DMS153 treated with DMSO at 0.1 percent for 48 hours (cell line): ENCODE results near the gene TNC.
"Not testable (repeated sequence)": the region's sequence is repeated elsewhere in the genome, so short reads cannot be mapped to it uniquely, and the experiment has no call there.

Experiments
- DNase-seq: peaks from one replicate; lab custom pipeline; 2025; ENCODE audit not compliant: unreplicated experiment; lab: John Stamatoyannopoulos, UW

The TNC gene

DNA sequence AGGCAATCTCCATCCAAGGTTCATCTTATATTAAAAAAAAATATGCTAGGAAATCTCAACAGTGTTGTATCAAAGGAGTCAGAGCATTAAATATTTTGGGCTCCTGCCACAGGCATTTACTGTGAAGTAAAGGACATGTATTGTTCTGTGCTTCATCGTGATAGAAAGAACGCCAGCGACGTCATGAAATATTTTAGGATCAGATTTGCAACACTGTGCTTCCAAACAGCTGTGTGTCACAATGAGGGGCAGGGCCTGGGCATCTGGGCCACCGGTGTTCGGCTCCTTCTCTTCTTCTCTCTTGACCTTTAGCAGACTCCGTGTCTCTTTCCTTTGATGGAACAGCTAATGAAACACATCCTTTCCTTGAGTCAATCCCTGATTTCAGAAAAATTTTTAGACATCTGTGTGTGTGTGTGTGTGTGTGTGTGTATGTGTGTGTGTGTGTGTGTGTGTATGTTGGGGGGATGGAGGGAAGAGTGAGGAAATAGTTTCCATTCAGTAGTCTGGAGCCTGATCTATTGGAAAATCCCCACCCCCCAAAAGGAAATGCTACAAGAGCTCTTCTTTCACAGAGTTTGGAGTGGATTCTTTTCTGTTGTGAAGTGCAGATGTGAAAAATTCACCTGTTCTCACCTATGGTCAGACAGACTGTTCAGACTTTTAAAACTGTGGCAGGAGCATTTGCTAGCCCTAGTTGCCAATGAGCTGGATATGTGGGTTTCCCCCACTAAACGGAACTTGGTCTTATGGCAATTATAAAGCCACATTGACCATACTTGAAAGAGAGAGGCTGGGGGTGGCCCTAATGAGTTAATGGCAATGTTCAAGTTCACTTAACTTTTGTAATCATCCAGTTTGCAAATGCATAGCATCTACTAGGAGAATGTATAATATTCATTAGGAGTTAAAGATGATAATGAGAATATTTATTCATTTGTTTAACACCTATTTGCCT is 18.1 kb upstream of the TNC start:
- no peak for DNase-seq

- DNase-seq, result no peak
These were observed 17.0 kb upstream of the TNC start for GRCh38 chr9:115134941-115135340.

DNA sequence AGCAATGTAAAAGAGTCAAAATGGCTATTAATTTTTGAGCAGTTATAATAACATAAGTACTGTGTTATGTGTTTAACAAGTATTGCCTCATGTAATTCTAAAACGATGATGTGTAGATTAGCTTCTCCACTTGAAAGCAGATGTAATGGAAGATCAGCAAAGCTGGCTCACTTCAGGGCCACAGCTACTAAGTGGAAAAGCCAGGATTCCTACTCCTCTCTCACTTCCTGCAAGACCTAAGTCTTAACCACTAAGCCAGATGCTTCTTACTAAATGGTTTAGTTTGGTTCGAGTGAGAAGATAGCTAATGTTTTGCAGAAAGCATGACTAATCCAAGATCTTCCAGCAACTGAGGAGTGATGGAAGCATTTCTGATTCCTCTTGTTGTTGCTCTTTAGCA is 15.7 kb upstream of the TNC start:
- no peak for DNase-seq

DNA sequence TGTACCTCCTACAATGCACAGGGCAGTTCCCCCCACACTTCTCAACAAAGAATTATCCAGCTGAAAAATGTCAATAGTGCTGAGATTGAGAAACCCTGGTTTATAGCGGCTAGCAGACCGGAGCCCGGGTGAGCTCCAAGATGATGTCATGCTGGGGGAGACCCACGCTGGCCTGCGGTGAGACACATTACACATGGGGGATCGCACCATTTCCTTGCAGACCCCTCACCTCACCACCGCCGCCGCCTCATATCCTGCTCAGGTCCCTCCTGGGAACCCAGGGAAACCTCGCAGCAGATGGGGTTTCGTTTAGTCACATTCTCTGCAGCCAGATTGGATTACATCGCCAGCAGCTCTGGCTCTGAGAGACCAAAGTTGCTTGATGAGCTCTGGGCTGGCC is 14.7 kb upstream of the TNC start:
- no peak for DNase-seq

- no peak for DNase-seq
These were observed 12.2 kb upstream of the TNC start for GRCh38 chr9:115130176-115130575.

DNA sequence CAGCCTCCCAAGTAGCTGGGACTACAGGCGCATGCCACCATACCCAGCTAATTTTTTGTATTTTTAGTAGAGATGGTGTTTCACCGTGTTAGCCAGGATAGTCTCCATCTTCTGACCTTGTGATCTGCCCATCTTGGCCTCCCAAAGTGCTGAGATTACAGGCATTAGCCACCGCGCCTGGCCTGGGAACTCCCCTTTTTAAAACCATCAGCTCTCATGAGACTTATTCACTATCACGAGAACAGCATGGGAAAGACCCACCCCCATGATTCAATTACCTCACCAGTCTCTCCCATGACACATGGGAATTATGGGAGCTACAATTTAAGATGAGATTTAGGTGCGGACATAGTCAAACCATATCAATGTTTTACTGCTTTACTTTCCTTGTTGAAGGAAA is 10.8 kb upstream of the TNC start:
- not testable (repeated sequence) for DNase-seq

DNA sequence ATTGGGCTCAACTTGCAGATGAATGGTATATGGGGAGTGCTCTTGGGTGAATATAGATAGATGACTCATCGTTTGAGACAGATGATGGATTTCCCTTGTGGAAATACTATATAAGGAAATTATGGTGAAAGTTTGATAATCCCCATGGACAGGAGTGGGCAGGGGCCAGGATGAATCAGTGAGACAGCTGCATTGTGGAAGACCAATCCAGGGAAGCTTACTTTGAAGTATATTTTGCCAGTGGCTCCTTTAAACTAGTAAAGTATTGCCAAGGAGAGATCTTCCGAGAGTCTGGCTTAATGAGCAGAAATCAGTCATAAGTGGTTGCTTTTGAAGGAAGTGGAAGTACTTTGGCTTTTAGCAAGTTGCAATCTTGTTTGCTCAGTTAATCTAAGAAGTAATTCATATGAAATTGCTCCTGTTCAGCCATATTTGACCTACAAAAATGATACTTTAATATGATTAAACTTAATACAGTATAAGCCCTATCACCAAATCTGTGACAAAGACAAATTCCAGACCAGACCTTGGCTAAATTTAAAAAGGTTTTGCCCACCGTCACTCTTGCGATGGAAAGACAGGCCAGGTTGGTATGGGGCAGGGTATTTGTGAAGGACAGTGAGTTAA is 9.3 kb upstream of the TNC start:
- no peak for DNase-seq

DNA sequence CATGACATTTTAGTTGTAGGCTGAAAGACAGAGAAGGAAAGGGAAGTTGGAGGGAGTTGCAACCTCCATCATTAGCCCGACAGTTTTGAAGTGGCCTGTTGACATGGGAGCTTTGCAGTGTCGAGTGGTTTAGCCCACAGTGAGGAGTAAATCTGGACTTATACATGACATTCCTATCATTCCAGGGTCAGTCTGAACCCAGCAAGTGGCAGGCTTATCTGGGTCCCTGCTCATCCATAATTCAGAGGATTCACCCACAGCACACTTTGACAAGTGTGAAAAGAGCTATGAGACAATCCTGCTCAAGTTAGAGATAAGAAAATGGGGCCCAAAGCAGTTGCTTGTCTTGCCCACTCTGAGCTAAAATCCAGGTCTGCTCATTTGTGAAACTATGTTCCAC is 8.4 kb upstream of the TNC start:
- no peak for DNase-seq

- DNase-seq, result no peak
These were observed 5.0 kb upstream of the TNC start for GRCh38 chr9:115122937-115123336.

- DNase-seq, result no peak
These were observed 3.2 kb upstream of the TNC start for GRCh38 chr9:115121181-115121580.

GRCh38 chr9:115118879-115119218 is 892 bp upstream of the TNC start:
- DNase-seq, result peak; percentile 59

GRCh38 chr9:115116421-115117284 is 1.3 kb downstream of the TNC start:
- no peak for DNase-seq

DNA sequence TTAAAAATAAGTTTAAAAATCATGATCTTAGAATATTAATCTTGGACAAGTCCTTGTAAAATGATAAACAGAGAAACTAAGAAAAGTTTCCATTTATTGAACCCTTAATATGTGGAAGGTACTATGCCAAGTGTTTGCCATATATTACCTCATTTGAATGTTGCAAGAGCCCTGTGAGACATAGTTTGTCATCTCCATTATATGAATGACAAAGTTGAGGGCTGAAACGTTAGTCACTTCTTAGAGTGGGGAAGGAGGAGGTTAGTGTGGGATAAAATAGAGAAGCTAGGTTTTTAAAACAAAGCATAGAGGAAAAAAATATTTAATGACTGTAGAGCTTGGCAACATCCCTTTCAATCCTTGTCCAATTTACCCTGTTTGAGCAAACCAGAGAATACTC is 2.0 kb downstream of the TNC start:
- DNase-seq, result no peak

GRCh38 chr9:115115117-115115880 is 2.7 kb downstream of the TNC start:
- DNase-seq, result no peak

- no peak for DNase-seq
These were observed 3.4 kb downstream of the TNC start for GRCh38 chr9:115114546-115114945.

GRCh38 chr9:115114084-115114483 is 3.9 kb downstream of the TNC start:
- no peak for DNase-seq

GRCh38 chr9:115111874-115112273 is 6.1 kb downstream of the TNC start:
- DNase-seq, result no peak

GRCh38 chr9:115109486-115109885 is 8.5 kb downstream of the TNC start:
- no peak for DNase-seq

DNA sequence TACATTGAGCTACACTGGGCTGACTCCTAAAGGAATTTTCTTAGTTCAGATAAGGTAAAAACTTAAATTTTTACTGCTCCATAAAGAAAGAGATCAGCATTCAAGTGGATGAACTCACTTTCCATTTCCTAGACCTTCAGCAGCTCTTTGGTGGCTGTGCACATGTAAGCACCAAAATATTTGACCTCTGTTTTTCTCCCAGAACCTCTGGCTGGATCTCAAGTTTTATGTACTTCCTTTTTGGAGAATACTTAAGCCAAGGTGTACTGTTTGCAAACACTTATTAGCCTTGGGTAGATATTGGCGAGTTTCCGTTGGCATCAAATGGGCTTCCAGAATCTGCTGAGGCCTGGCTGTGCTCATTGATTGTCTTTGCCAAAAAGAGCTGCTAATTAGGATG is 10.3 kb downstream of the TNC start:
- DNase-seq, result no peak

GRCh38 chr9:115106642-115107041 is 11.3 kb downstream of the TNC start:
- DNase-seq, result no peak

DNA sequence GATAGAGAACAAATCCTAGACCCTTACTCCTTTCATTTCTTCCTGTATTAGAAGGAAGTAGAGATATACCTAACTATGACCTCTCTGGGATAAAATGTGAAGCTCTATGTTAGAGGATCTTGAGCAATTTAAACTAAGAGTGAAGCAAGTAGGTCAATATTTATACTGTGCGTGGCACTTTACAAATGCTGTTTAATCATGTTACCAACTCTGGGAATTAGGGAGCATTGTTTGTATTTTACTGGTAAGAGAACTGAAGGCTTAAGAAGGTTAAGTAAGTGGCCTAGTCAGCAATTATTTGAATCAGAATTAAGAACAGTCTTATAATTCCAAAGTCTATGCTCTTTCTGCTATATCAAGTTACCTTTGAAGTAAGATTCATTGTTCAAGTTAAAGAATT is 12.0 kb downstream of the TNC start:
- no peak for DNase-seq
